Fibroblast of skin of right biceps (primary cell): ENCODE results near the gene THAP8.

Experiments used
- DNase-seq: peaks from one replicate; pipeline ENCODE4 v3.0.0-alpha.2; 2013

THAP8 gene

GRCh38 chr19:36028313-36029041, 25.6 kb downstream of the THAP8 start:
- DNase-seq = no peak

GRCh38 chr19:36027696-36028095, 26.4 kb downstream of the THAP8 start:
- DNase-seq = no peak

- no peak for DNase-seq
Observed at GRCh38 chr19:36026091-36026876, 27.8 kb downstream of the THAP8 start.

- DNase-seq = no peak
Observed at GRCh38 chr19:36025541-36025940, 28.5 kb downstream of the THAP8 start.

GRCh38 chr19:36023432-36023831, 30.7 kb downstream of the THAP8 start:
- no peak for DNase-seq

GRCh38 chr19:36019061-36019670, 34.9 kb downstream of the THAP8 start:
- DNase-seq = no peak

GRCh38 chr19:36014012-36014924, 39.8 kb downstream of the THAP8 start, which contains the start of gene ALKBH6:
ALKBH6 (minus strand) TSS chr19:36014213; CDS start chr19:36013397, 816 bp downstream.
- peak; percentile 99 for DNase-seq

- DNase-seq = no peak
Observed at GRCh38 chr19:36013280-36014011, 40.6 kb downstream of the THAP8 start.

GRCh38 chr19:36010402-36010801, 43.7 kb downstream of the THAP8 start:
- DNase-seq = no peak

- no peak for DNase-seq
Observed at GRCh38 chr19:36009633-36010379, 44.3 kb downstream of the THAP8 start.

GRCh38 chr19:36009220-36009619, 44.9 kb downstream of the THAP8 start:
- DNase-seq = peak; percentile 51

GRCh38 chr19:36008336-36008978, 45.6 kb downstream of the THAP8 start, which contains the start of gene SYNE4:
SYNE4 (minus strand) TSS chr19:36008813; CDS start chr19:36008681, 132 bp downstream.
- DNase-seq = no peak

GRCh38 chr19:36006955-36007354, 47.1 kb downstream of the THAP8 start:
- no peak for DNase-seq

GRCh38 chr19:36003284-36003683, 50.8 kb downstream of the THAP8 start:
- DNase-seq = no peak

- no peak for DNase-seq
Observed at GRCh38 chr19:36001605-36002004, 52.5 kb downstream of the THAP8 start.

- DNase-seq = no peak
Observed at GRCh38 chr19:35996777-35997176, 57.3 kb downstream of the THAP8 start.

- peak; percentile 91 for DNase-seq
Observed at GRCh38 chr19:35995048-35995993, 58.8 kb downstream of the THAP8 start, which contains the start of gene SDHAF1. SDHAF1 (plus strand) TSS chr19:35995188; CDS start chr19:35995275, 87 bp downstream.

- DNase-seq = no peak
Observed at GRCh38 chr19:35993923-35994598, 60.0 kb downstream of the THAP8 start.
